Liver (tissue), 9 donors: ENCODE data around the gene LY6G5B. TPM values are rescaled to one million over a fixed set of nuclear protein-coding genes. Genes with fewer than 3 reads are reported as not detected.
A peak's percentile ranks its signal among the peaks of the same experiment; 100 is the strongest.

Source experiments
- DNase-seq: peaks from one replicate; pipeline ENCODE4 v3.0.0-alpha.2; 2017; ENCODE audit warnings: low spot score
- H3K27ac ChIP-seq, 2 donors: one replicate each; pipeline ENCODE4 v1.7.0; 2013; ENCODE audit warnings: inconsistent platforms in 2 of 2, low read length in 2 of 2, control low read depth in 1 of 2, low read depth in 1 of 2, mild to moderate bottlenecking in 1 of 2
- H3K27me3 ChIP-seq, 4 donors: one replicate each; pipeline versions ENCODE4 v1.6.1 to v1.7.0; 2013; ENCODE audit warnings: low read length in 3 of 4, inconsistent platforms in 1 of 4, mild to moderate bottlenecking in 1 of 4, moderate library complexity in 1 of 4; ENCODE audit not compliant: control insufficient read depth in 4 of 4, insufficient read depth in 4 of 4
- H3K36me3 ChIP-seq, 4 donors: one replicate each; pipeline versions ENCODE4 v1.6.1 to v1.7.0; 2013; ENCODE audit warnings: low read length in 3 of 4, mild to moderate bottlenecking in 3 of 4, low read depth in 1 of 4, moderate library complexity in 1 of 4; ENCODE audit not compliant: control insufficient read depth in 4 of 4, insufficient read depth in 3 of 4
- H3K4me1 ChIP-seq, 4 donors: one replicate each; pipeline versions ENCODE4 v1.6.1 to v1.7.0; 2013; ENCODE audit warnings: low read length in 3 of 4, mild to moderate bottlenecking in 3 of 4, moderate library complexity in 1 of 4; ENCODE audit not compliant: control insufficient read depth in 4 of 4, insufficient read depth in 4 of 4
- H3K4me3 ChIP-seq, 3 donors: one replicate each; pipeline versions ENCODE4 v1.6.1 to v1.7.0; 2013; ENCODE audit warnings: low read length in 3 of 3, control low read depth in 1 of 3, low read depth in 1 of 3, mild to moderate bottlenecking in 1 of 3
- H3K9ac ChIP-seq, 2 donors: one replicate each; pipeline ENCODE4 v1.7.0; 2013; ENCODE audit warnings: low read length in 2 of 2, mild to moderate bottlenecking in 2 of 2, moderate library complexity in 2 of 2, control low read depth in 1 of 2, low read depth in 1 of 2
- H3K9me3 ChIP-seq, 4 donors: one replicate each; pipeline versions ENCODE4 v1.6.1 to v1.7.0; 2013; ENCODE audit warnings: low read length in 3 of 4; ENCODE audit not compliant: control insufficient read depth in 4 of 4
- EGR1 ChIP-seq, 2 donors: IDR thresholded peaks; 2 replicates each; pipeline ENCODE4 v1.6.1; 2016 to 2018; ENCODE audit warnings: antibody characterized with exemption in 2 of 2, low read depth in 2 of 2
- FOXA1 ChIP-seq: IDR thresholded peaks from 2 replicates; pipeline ENCODE4 v1.6.1; 2016; ENCODE audit warnings: antibody characterized with exemption
- FOXA2 ChIP-seq: IDR thresholded peaks from 2 replicates; pipeline ENCODE4 v1.6.1; 2016; ENCODE audit warnings: antibody characterized with exemption
- GABPA ChIP-seq, 2 donors: IDR thresholded peaks in 1 of 2; conservative IDR thresholded peaks in 1 of 2; 2 replicates each; pipeline ENCODE4 v1.6.1; 2016; ENCODE audit warnings: antibody characterized with exemption in 2 of 2, mild to moderate bottlenecking in 1 of 2, moderate library complexity in 1 of 2
- HNF4A ChIP-seq, 2 donors: conservative IDR thresholded peaks; 2 replicates each; pipeline ENCODE4 v1.6.1; 2016; ENCODE audit warnings: antibody characterized with exemption in 2 of 2, mild to moderate bottlenecking in 2 of 2
- HNF4G ChIP-seq: IDR thresholded peaks from 2 replicates; pipeline ENCODE4 v1.6.1; 2016; ENCODE audit warnings: antibody characterized with exemption
- JUND ChIP-seq, 2 donors: IDR thresholded peaks; 2 replicates each; pipeline ENCODE4 v1.6.1; 2016; ENCODE audit warnings: antibody characterized with exemption in 2 of 2
- NR2F2 ChIP-seq: IDR thresholded peaks from 2 replicates; pipeline ENCODE4 v1.6.1; 2016; ENCODE audit warnings: antibody characterized with exemption
- RAD21 ChIP-seq, 2 donors: IDR thresholded peaks; 2 replicates each; pipeline ENCODE4 v1.6.1; 2016; ENCODE audit warnings: antibody characterized with exemption in 2 of 2, mild to moderate bottlenecking in 2 of 2
- RXRA ChIP-seq, 2 donors: IDR thresholded peaks; 2 replicates each; pipeline ENCODE4 v1.6.1; 2017 to 2018; ENCODE audit warnings: antibody characterized with exemption in 2 of 2, mild to moderate bottlenecking in 1 of 2
- SP1 ChIP-seq: IDR thresholded peaks from 2 replicates; pipeline ENCODE4 v1.6.1; 2018; ENCODE audit warnings: antibody characterized with exemption, mild to moderate bottlenecking
- TAF1 ChIP-seq: conservative IDR thresholded peaks from 2 replicates; pipeline ENCODE4 v1.6.1; 2016; ENCODE audit warnings: antibody characterized with exemption, mild to moderate bottlenecking
- YY1 ChIP-seq: IDR thresholded peaks from 2 replicates; pipeline ENCODE4 v1.6.1; 2016; ENCODE audit warnings: antibody characterized with exemption, mild to moderate bottlenecking
- WGBS: extraction: QIAGEN DNeasy Blood & Tissue Kit; methylation state at CpG from one replicate; pipeline ENCODE4 v1.1.7; 2013; 5-methylcytosine and 5-hydroxymethylcytosine counted together
- polyA plus RNA-seq, 2 donors: library from polyadenylated mRNA; stranded (reverse) in 1 of 2; unstranded in 1 of 2; fragments of 200-250 nt in 1 of 2; fragments of >200 nt in 1 of 2; fragmentation: Nextera tagmentation in 1 of 2; extraction: Ambion mirVana in 1 of 2; gene quantifications; one replicate each; pipeline versions ENCODE4 v1.2.1 to v1.2.3, GENCODE V29; 2013 to 2015
- total RNA-seq, 2 donors: library from RNA; depleted of rRNA; stranded (reverse); fragments of >200 nt; gene quantifications; one replicate each; pipeline ENCODE4 v1.2.3, GENCODE V29; 2014
- TF ChIP-seq, protein P1 (sequence below): IDR thresholded peaks from 2 replicates; pipeline ENCODE4 v1.6.1; 2016; ENCODE audit warnings: antibody characterized with exemption
- TF ChIP-seq, protein P2 (sequence below): IDR thresholded peaks from 2 replicates; pipeline ENCODE4 v1.6.1; 2016; ENCODE audit warnings: antibody characterized with exemption, mild to moderate bottlenecking
- TF ChIP-seq, protein P3 (sequence below): IDR thresholded peaks from 2 replicates; pipeline ENCODE4 v1.6.1; 2016; ENCODE audit warnings: antibody characterized with exemption
- TF ChIP-seq, protein P4 (sequence below): IDR thresholded peaks from 2 replicates; pipeline ENCODE4 v1.6.1; 2016; ENCODE audit warnings: antibody characterized with exemption
- TF ChIP-seq, protein P5 (sequence below): fragments of 150-350 bp; IDR thresholded peaks from 2 replicates; pipeline ENCODE4 v1.5.1; 2017; ENCODE audit warnings: improper control_type of control experiment, low read depth, low read length; ENCODE audit not compliant: missing input control
- donor health status: healthy.
- donor health status: healthy.
- donor health status: healthy.
- donor health status: healthy.
- donor health status: healthy.

Gene LY6G5B
- total and polyA plus RNA-seq, 4 donors = 1.2 to 5.9 (median 2.1) TPM

DNA sequence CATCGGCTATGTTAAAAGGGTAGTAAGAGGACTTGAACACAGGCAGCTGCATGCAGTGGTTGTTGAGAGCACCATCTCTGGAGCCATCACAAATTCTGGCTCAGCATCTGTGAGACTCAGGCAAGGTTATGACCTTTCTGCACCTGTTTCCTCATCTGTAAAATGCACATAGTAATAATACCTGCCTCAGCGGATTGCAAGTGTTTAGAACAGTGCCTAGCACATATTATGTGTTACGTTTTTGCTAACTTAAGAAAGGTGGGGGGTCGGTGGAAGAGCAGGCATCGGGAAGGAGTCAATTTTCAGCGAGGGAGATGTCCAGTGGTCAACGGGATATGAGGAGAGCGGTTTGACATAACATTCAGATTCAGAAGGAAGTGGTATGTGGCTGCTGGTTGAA lies 8.2 kb downstream of the LY6G5B start (continued):
- TF ChIP-seq, protein P1, sequence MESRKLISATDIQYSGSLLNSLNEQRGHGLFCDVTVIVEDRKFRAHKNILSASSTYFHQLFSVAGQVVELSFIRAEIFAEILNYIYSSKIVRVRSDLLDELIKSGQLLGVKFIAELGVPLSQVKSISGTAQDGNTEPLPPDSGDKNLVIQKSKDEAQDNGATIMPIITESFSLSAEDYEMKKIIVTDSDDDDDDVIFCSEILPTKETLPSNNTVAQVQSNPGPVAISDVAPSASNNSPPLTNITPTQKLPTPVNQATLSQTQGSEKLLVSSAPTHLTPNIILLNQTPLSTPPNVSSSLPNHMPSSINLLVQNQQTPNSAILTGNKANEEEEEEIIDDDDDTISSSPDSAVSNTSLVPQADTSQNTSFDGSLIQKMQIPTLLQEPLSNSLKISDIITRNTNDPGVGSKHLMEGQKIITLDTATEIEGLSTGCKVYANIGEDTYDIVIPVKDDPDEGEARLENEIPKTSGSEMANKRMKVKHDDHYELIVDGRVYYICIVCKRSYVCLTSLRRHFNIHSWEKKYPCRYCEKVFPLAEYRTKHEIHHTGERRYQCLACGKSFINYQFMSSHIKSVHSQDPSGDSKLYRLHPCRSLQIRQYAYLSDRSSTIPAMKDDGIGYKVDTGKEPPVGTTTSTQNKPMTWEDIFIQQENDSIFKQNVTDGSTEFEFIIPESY = no peak

DNA sequence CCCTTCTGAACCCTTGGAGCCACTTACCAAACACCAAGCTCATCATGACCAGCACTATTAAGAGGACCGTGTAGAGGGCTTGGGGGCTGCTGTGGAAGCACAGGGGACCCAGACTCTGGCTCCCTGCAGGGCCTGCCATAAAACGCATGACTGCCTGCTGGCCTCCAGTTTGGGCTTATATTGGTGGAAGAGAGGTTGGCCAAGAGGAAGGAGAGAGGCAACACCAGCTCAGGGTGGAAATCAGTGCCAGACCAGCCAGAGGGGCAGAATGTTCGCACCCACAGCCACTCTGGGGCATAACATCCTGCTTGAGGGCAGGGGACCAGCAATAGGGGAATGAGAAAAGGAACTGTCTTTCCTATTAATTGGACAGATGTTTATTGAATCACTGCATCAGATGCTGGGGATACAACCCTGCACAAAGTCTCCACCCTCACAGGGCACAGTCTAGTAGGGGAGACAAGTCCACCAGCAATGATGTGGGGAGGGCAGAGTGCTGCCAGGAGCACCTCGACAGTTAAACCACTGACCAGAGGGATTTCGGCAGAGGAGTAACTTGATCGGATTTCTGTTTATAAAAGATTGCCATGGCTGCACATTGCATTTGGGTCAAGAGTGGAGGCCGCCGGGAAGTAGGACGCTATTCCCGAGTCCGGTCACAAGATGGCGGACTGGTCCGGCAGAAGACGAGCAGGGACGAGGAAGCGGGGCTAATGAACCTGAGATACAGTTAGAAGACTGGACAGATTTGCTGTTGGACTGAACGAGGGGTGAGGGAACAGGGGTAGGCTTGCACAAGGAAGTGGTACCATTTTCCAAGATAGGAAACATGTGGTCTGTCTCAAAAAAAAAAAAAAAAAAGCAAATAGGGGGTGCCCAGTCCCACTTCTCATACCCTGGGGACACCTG lies 10.7 kb downstream of the LY6G5B start, which contains the start of gene LY6G5C:
Gene LY6G5C (minus strand): TSS at position 842 of the 909 bp plus-strand sequence. CDS start 694 bp downstream, at position 148.
- DNase-seq = peak; percentile 76
- no peaks in the 10 kb centered on the region for H3K27me3 ChIP-seq
- peak within 1 kb of the TSS; percentile 20 to 49 for H3K9ac ChIP-seq
- H3K4me3 ChIP-seq = peak within 1 kb of the TSS in 2 of 3 donors; percentile 42 to 59
- WGBS = 15% methylated on average over 17 of the region's 17 CpGs
- H3K27ac ChIP-seq = peak within 1 kb of the TSS; percentile 16 to 51
- H3K4me1 ChIP-seq = peaks cover 1 to 22% (median 14%) of the 10 kb centered on the region in 4 donors
- H3K36me3 ChIP-seq = peaks cover 0 to 2% (median 0%) of the 10 kb centered on the region in 4 donors
- peak in 1 of 2 donors; percentile 54 for TF ChIP-seq HNF4A (conservative IDR thresholded peaks at IDR 0.05)
- TF ChIP-seq FOXA2 = no peak
- TF ChIP-seq, protein P2, sequence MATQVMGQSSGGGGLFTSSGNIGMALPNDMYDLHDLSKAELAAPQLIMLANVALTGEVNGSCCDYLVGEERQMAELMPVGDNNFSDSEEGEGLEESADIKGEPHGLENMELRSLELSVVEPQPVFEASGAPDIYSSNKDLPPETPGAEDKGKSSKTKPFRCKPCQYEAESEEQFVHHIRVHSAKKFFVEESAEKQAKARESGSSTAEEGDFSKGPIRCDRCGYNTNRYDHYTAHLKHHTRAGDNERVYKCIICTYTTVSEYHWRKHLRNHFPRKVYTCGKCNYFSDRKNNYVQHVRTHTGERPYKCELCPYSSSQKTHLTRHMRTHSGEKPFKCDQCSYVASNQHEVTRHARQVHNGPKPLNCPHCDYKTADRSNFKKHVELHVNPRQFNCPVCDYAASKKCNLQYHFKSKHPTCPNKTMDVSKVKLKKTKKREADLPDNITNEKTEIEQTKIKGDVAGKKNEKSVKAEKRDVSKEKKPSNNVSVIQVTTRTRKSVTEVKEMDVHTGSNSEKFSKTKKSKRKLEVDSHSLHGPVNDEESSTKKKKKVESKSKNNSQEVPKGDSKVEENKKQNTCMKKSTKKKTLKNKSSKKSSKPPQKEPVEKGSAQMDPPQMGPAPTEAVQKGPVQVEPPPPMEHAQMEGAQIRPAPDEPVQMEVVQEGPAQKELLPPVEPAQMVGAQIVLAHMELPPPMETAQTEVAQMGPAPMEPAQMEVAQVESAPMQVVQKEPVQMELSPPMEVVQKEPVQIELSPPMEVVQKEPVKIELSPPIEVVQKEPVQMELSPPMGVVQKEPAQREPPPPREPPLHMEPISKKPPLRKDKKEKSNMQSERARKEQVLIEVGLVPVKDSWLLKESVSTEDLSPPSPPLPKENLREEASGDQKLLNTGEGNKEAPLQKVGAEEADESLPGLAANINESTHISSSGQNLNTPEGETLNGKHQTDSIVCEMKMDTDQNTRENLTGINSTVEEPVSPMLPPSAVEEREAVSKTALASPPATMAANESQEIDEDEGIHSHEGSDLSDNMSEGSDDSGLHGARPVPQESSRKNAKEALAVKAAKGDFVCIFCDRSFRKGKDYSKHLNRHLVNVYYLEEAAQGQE = no peak
- TF ChIP-seq NR2F2 = no peak
- TF ChIP-seq RXRA (IDR thresholded peaks at IDR 0.05) = peak; percentile 69 to 89
- no peak for TF ChIP-seq GABPA (IDR thresholded peaks at IDR 0.05 in 1 of 2, conservative IDR thresholded peaks at IDR 0.05 in 1 of 2)
- TF ChIP-seq RAD21 (IDR thresholded peaks at IDR 0.05) = peak; percentile 95 to 96
- TF ChIP-seq, protein P1 = no peak
- peak; percentile 44 for TF ChIP-seq SP1
- TF ChIP-seq HNF4G = no peak
- TF ChIP-seq, protein P3, sequence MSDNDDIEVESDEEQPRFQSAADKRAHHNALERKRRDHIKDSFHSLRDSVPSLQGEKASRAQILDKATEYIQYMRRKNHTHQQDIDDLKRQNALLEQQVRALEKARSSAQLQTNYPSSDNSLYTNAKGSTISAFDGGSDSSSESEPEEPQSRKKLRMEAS = no peak
- no peak for TF ChIP-seq JUND (IDR thresholded peaks at IDR 0.05)
- TF ChIP-seq EGR1 (IDR thresholded peaks at IDR 0.05; ENCODE audit: low read depth in 2 of 2) = no peak
- TF ChIP-seq TAF1 = no peak
- TF ChIP-seq, protein P4, sequence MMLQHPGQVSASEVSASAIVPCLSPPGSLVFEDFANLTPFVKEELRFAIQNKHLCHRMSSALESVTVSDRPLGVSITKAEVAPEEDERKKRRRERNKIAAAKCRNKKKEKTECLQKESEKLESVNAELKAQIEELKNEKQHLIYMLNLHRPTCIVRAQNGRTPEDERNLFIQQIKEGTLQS = no peak
- TF ChIP-seq YY1 = peak; percentile 95
- no peak for TF ChIP-seq FOXA1
- TF ChIP-seq, protein P5, sequence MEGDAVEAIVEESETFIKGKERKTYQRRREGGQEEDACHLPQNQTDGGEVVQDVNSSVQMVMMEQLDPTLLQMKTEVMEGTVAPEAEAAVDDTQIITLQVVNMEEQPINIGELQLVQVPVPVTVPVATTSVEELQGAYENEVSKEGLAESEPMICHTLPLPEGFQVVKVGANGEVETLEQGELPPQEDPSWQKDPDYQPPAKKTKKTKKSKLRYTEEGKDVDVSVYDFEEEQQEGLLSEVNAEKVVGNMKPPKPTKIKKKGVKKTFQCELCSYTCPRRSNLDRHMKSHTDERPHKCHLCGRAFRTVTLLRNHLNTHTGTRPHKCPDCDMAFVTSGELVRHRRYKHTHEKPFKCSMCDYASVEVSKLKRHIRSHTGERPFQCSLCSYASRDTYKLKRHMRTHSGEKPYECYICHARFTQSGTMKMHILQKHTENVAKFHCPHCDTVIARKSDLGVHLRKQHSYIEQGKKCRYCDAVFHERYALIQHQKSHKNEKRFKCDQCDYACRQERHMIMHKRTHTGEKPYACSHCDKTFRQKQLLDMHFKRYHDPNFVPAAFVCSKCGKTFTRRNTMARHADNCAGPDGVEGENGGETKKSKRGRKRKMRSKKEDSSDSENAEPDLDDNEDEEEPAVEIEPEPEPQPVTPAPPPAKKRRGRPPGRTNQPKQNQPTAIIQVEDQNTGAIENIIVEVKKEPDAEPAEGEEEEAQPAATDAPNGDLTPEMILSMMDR = peak; percentile 78
- no peaks in the 10 kb centered on the region for H3K9me3 ChIP-seq
